IMR-90 (cell line): ENCODE measurements around the gene FGGY.

ENCODE experiments used
- BHLHE40 ChIP-seq: fragments of 150-350 bp; IDR thresholded peaks from 2 replicates; pipeline ENCODE4 v1.6.1; 2016; ENCODE audit warnings: mild to moderate bottlenecking, low read depth, low read length
- CEBPB ChIP-seq: IDR thresholded peaks from 2 replicates; pipeline ENCODE4 v1.6.1; 2012; ENCODE audit warnings: low read depth, low read length, improper control_type of control experiment
- CHD1 ChIP-seq: IDR thresholded peaks from 2 replicates; pipeline ENCODE4 v1.6.1; 2012; ENCODE audit warnings: low read depth, low read length, improper control_type of control experiment
- CTCF ChIP-seq: conservative IDR thresholded peaks from 2 replicates; pipeline ENCODE4 v1.5.1; 2012; ENCODE audit warnings: mild to moderate bottlenecking, low read depth, low read length, improper control_type of control experiment
- FOS ChIP-seq: fragments of 150-350 bp; IDR thresholded peaks from 2 replicates; pipeline ENCODE4 v1.6.1; 2016; ENCODE audit warnings: low read depth, low read length
- MAZ ChIP-seq: IDR thresholded peaks from 2 replicates; pipeline ENCODE4 v1.6.1; 2012; ENCODE audit warnings: low read depth, mild to moderate bottlenecking, low read length, improper control_type of control experiment, moderate library complexity, borderline replicate concordance
- MXI1 ChIP-seq: IDR thresholded peaks from 2 replicates; pipeline ENCODE4 v1.6.1; 2012; ENCODE audit warnings: low read depth, mild to moderate bottlenecking, low read length, moderate library complexity, borderline replicate concordance
- POLR2A ChIP-seq: IDR thresholded peaks from 2 replicates; pipeline ENCODE4 v1.6.1; 2012; ENCODE audit warnings: mild to moderate bottlenecking, low read depth, low read length
- RAD21 ChIP-seq: IDR thresholded peaks from 2 replicates; pipeline ENCODE4 v1.6.1; 2012; ENCODE audit warnings: low read length, improper control_type of control experiment
- RCOR1 ChIP-seq: IDR thresholded peaks from 2 replicates; pipeline ENCODE4 v1.6.1; 2012; ENCODE audit warnings: mild to moderate bottlenecking, low read length, improper control_type of control experiment; ENCODE audit not compliant: insufficient replicate concordance
- RFX5 ChIP-seq: IDR thresholded peaks from 2 replicates; pipeline ENCODE4 v1.8.0; 2012; ENCODE audit warnings: low read depth, mild to moderate bottlenecking, low read length, moderate library complexity
- SMC3 ChIP-seq: fragments of 150-350 bp; IDR thresholded peaks from 2 replicates; pipeline ENCODE4 v1.6.1; 2016; ENCODE audit warnings: low read depth, mild to moderate bottlenecking, antibody characterized with exemption, low read length, moderate library complexity
- TF ChIP-seq, protein P1 (sequence below): fragments of 150-350 bp; IDR thresholded peaks from 2 replicates; pipeline ENCODE4 v1.6.1; 2016; ENCODE audit warnings: low read depth, mild to moderate bottlenecking, low read length, moderate library complexity, borderline replicate concordance

DNA sequence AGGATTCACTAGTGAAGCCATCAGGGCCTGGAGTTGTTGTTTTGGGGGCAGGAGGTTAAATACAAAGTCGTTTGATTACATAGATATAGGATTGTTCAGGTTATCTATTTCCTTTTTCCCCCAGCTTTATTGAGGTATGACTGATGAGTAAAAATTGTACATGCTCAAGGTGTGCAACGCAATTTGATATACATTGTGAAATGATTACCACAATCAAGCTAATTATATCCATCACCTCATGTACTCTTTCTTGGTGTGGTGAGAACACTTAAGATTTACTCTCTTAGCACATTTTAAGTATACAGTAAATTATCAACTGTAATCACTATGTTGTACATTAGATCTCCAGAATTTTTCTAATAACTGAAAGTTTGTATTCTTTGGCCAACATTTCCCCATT lies 6.0 kb downstream of the FGGY start:
- TF ChIP-seq RCOR1 = no peak
- TF ChIP-seq CHD1 = no peak
- no peak for TF ChIP-seq RFX5
- no peak for TF ChIP-seq CTCF
- no peak for TF ChIP-seq MAZ
- no peak for TF ChIP-seq POLR2A
- TF ChIP-seq MXI1 = no peak
- no peak for TF ChIP-seq CEBPB
- TF ChIP-seq, protein P1, sequence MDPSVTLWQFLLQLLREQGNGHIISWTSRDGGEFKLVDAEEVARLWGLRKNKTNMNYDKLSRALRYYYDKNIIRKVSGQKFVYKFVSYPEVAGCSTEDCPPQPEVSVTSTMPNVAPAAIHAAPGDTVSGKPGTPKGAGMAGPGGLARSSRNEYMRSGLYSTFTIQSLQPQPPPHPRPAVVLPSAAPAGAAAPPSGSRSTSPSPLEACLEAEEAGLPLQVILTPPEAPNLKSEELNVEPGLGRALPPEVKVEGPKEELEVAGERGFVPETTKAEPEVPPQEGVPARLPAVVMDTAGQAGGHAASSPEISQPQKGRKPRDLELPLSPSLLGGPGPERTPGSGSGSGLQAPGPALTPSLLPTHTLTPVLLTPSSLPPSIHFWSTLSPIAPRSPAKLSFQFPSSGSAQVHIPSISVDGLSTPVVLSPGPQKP = no peak
- no peak for TF ChIP-seq SMC3
- TF ChIP-seq FOS = no peak
- no peak for TF ChIP-seq BHLHE40
- TF ChIP-seq RAD21 = no peak
